Stimulated activated CD8-positive, alpha-beta memory T cell treated with anti-CD3 and anti-CD28 coated beads, Interleukin-4, amount 100 ng/mL, for 4 hours (primary cell): Measurements from ENCODE around the gene PLCG1.

Source experiments
- DNase-seq, 2 donors: peaks; one replicate each; pipeline ENCODE4 v3.0.0-alpha.2; 2020; ENCODE audit warnings: low read depth in 2 of 2, low spot score in 1 of 2

PLCG1 gene

DNA sequence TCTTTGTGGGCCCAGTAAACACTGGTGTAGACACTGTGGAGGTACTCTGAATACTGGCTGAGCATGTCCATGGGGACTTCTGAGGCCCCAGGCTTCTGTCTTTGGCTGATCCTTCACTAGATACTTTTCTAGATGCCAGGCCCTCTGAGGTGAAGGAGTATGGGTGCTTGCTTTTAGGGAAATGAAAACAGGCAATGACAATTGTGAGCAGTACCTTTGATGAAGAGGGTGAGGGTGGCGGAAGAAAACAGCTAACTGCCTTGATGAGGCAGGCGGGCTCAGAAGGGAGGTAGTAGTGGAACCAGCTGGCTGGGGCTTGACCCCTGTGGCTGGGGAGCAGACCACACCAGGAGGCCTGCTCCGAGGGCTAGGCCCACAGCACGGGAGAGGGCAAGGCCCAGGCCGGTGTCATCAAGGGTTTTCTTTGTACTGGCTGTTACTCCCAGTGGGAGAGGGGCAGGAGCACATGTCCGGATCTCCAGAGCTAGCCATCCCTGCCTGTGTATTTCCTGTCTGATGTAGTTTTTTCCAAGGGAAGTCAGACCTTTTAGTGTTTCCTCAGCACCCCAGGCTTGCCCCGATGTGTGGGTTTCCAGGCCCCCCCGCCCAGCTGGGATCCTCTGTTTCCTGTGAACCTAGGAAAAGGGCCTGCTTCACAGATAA is 3.9 kb downstream of the PLCG1 start:
- no peak for DNase-seq

GRCh38 chr20:41142245-41142644 is 4.9 kb downstream of the PLCG1 start:
- no peak for DNase-seq

GRCh38 chr20:41142919-41143318 is 5.6 kb downstream of the PLCG1 start:
- DNase-seq, result no peak

DNA sequence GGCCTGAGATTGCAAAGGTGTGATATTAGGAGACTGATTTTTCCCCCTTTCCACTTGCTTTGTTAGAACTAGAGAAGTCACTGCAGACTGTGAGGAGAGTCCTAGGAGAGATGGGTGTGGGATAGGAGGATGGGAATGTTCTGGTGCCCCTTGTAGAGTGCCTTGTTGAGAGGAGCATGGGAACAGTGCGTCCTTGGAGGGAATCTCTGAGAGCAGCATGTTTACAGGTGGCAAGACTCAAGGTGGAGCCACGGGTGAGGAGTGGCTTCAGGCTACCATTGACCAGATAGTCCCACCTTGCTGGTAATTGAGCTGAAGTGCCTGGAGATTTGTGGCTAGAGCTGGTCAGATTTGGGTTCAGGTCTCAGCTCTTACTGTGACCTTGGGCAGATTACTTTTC is 6.0 kb downstream of the PLCG1 start:
- DNase-seq, result no peak

DNA sequence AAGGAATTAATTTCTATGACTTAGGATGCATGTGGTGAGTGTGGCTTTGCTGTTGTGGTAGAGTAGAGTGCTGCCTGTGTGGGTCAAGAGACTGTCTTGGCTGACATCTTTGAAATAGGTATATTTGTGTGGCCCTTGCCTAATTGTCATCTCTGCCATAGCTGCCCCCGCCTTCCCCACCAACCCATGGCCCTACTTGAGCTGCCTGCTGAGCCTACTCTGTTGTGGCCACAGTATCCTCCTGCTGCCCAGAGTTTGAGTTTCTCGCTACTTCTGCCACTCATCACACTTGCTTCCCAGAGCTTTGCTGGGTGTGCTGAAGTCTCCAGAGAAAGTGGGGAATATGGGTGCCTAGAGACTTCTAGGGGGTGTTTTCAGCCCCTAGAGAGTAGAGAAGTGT is 8.0 kb downstream of the PLCG1 start:
- no peak for DNase-seq

- DNase-seq, result no peak
These were observed 8.7 kb downstream of the PLCG1 start for GRCh38 chr20:41145821-41146620.

- DNase-seq, result no peak
These were observed 10.4 kb downstream of the PLCG1 start for GRCh38 chr20:41147767-41148191.

DNA sequence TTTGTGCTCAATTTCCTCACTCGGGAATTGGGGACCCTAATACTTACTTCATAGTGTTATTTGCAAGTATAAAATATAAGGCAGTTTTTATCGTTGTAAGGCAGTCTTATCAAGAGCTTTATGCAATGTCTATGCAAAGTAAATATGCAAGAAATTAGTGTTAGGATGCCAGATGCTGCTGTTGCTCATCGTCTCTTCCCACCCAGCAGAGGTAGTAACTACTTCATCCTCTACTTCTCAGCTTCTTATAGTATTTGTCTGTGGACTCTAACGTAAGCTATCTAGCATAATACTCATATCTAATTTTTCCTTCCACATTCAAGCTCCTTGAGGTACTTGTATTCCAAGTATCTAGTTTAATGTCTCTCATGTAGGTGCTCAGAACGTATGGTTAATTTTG is 11.6 kb downstream of the PLCG1 start:
- no peak for DNase-seq

DNA sequence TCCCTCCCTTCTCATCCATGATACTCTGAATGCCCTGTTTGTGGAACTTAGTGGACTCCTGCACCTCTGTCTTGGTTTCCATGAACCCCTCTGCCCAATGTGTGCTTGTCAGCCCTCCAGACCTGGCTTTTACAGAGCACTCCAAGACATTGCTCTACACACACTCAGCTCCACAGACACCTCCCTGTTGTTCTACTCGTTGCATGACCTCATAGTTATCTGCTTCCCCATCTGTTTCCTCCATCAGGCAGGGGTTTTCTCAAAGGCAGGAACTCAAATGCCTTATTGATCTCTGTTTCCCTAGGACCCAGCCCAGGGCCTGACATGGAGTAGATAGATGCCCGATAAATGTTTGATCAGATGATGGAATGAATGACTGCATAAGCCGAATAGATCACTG is 13.3 kb downstream of the PLCG1 start:
- no peak for DNase-seq

DNA sequence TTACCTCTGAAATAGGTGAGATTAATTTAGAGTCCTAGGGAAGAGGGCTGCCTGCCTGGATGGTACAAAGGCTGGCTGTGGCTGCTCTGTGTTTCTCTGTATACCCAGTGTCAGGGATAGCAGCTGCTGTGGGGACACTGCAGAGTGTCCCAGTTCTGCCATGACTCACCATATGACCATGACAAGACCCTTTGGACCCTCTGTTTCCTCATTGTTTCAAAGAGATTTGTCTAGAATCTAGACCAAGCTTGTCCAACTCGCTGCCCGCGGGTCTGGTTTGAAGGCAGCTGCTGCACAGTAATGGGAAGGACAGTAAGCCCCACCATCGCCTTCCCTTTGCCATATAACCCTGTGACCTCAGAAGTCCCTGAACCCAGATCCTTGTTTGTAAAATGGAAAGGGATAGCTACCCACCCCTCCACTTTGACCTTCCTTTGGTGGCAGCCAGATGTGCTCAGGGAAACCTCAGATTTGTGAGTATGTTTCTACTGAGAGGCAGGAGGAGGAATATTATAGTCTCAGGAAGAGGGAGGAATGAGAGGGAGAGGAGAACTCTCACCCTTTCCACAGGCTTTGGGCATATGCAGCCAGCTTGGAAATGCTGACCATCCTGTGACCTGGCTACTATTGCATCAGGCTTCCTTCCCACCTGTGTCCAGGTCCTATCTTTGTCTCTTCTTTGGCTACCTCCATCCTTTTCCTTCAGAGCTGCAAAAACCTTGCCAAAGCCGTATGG is 14.0 kb downstream of the PLCG1 start:
- DNase-seq, result no peak

GRCh38 chr20:41152108-41152757 is 14.9 kb downstream of the PLCG1 start:
- no peak for DNase-seq

- no peak for DNase-seq
These were observed 17.3 kb downstream of the PLCG1 start for GRCh38 chr20:41154436-41155176.

DNA sequence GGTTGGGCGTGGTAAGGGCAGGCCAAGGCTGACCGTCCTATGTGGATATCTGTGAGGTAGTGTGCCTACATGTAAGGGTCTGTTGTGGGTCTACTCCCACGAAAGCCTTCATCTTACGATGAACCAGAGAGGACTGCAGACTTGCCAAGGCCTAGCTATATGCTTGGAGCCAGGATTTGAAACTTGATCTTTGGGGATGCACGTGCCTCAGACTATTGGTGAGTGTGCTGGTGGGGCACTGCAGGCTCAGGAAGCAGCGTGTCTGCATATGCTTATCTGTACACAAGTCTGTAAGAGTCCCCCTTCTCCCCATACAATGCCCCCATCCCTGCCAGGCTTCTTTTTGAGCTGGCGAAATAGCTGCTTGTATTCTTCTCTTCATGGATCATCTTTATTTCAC is 17.9 kb downstream of the PLCG1 start:
- no peak for DNase-seq

GRCh38 chr20:41158082-41158625 is 20.8 kb downstream of the PLCG1 start:
- DNase-seq, result no peak

GRCh38 chr20:41159547-41159946 is 22.2 kb downstream of the PLCG1 start:
- no peak for DNase-seq

DNA sequence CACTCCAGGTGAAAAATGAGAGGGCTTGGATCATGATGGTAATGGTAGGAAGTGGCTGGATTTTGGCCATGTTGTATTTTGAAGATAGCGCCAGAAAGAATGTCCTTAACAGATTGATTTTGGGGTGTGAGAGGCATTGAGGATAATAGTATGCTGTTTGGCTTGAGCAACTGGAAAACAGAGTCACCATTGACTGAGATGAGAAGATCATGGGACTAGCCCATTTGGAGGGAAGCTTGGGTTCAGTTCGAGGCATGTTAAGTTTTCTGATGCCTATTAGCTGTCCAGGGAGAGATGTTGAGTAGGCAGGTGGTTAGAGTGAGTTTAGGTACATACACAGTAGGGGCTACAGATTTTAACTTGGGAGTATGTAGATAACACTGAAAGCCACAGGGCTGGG is 23.3 kb downstream of the PLCG1 start:
- no peak for DNase-seq

- no peak for DNase-seq
These were observed 24.5 kb downstream of the PLCG1 start for GRCh38 chr20:41161886-41162285.

DNA sequence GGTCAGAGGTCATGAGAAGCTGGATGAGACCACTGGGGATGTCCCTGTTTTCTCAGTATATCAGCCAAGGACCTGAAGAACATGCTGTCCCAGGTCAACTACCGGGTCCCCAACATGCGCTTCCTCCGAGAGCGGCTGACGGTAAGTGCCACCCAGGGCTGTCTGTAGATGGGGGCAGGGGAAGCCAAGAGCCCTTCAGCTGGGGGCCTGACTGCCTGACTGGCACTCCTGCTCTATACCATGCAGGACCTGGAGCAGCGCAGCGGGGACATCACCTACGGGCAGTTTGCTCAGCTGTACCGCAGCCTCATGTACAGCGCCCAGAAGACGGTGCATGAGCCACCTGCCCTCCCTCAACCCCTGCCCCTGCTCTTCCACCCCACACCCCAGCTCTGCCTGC is 25.1 kb downstream of the PLCG1 start:
- no peak for DNase-seq

GRCh38 chr20:41163821-41164220 is 26.5 kb downstream of the PLCG1 start:
- no peak for DNase-seq

DNA sequence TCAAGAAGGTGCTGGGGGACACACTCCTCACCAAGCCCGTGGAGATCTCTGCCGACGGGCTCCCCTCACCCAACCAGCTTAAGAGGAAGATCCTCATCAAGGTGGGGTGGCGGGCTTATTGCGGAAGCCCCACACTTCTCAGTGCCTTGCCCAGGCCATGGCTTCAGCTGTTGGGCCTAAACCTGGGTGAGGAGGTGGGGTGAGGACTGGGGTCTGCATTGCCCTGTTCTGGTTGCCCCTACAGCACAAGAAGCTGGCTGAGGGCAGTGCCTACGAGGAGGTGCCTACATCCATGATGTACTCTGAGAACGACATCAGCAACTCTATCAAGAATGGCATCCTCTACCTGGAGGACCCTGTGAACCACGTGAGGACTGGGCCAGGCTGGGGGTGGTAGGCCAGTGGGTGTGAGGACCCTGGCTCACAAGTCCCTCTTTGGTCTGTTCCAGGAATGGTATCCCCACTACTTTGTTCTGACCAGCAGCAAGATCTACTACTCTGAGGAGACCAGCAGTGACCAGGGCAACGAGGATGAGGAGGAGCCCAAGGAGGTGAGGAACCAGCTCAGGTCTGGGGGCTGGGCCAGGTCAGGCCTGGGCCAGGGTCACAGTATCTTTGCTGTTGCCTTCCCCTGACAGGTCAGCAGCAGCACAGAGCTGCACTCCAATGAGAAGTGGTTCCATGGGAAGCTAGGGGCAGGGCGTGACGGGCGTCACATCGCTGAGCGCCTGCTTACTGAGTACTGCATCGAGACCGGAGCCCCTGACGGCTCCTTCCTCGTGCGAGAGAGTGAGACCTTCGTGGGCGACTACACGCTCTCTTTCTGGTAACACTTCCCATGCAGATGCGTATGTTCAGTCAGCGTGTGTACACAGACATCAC is 27.9 kb downstream of the PLCG1 start:
- DNase-seq, result no peak
